ENCODE results near the gene ATF3. TPM values are rescaled to one million over a fixed set of nuclear protein-coding genes. Genes with fewer than 3 reads are reported as not detected.

ATF3 gene
- total and polyA plus RNA-seq, 2 of the 4 experiments (the other 2 are of a cell fraction) = 9.9 to 12.3 TPM

- dilution Hi-C loops (cut with HindIII; ENCODE audit: low sequenced_read_pairs, unreplicated experiment) = no loop called here
- Histone ChIP-seq H3K9me1 (ENCODE audit: insufficient read depth, low read length) (peaks cover 11% of the 10 kb centered on the region; the same call in 1 of the 2 replicates), H3K56ac (ENCODE audit: extremely low read depth, insufficient read depth, low read length) (no peak overlapping the region), H2AK5ac (ENCODE audit: low read depth, low read length) (no peak overlapping the region), H4K5ac (ENCODE audit: low read depth, low read length) (no peak overlapping the region), H4K20me1 (ENCODE audit: insufficient read depth, low read length) (peaks cover 11% of the 10 kb centered on the region; the same call in 1 of the 2 replicates), H3K9me3 (ENCODE audit: control insufficient read depth, insufficient read depth, low read length) (no peaks in the 10 kb centered on the region), H3K27ac (ENCODE audit: insufficient read depth, low read length) (no peak overlapping the region), H2BK20ac (ENCODE audit: low read depth, low read length) (no peak overlapping the region), H3K23ac (ENCODE audit: low read depth, low read length) (no peak overlapping the region), H3K18ac (ENCODE audit: low read depth, low read length) (no peak overlapping the region), H3K9ac (ENCODE audit: low read depth, low read length) (no peak overlapping the region), H3K14ac (replicated peaks; ENCODE audit: low read depth, low read length) (no peak overlapping the region), H2AK9ac (replicated peaks; ENCODE audit: low read depth, low read length, poor library complexity) (no peak overlapping the region), H2BK15ac (ENCODE audit: low read depth, low read length) (no peak overlapping the region), H3K4me1 (ENCODE audit: control insufficient read depth, insufficient read depth, low read length) (peaks cover 9% of the 10 kb centered on the region), H3K27me3 (ENCODE audit: control insufficient read depth, insufficient read depth, low read length) (no peaks in the 10 kb centered on the region), H3K4me3 (ENCODE audit: insufficient read depth, low read depth, low read length) (no peak overlapping the region), H2BK5ac (ENCODE audit: low read depth, low read length, poor library complexity, severe bottlenecking) (no peak overlapping the region), H2BK120ac (ENCODE audit: low read depth, low read length) (no peak overlapping the region), H3K36me3 (ENCODE audit: control insufficient read depth, insufficient read depth, low read length) (peaks cover 40% of the 10 kb centered on the region), H4K8ac (ENCODE audit: low read depth in 2 of 2, low read length in 2 of 2) (no peak overlapping the region), H4K91ac (ENCODE audit: insufficient read depth, low read depth, low read length) (no peak overlapping the region), H3K4me2 (ENCODE audit: low read depth, low read length) (no peak overlapping the region), H2AFZ (replicated peaks; ENCODE audit: low read length, poor library complexity) (no peak overlapping the region), H3K4ac (ENCODE audit: low read depth, low read length) (no peak overlapping the region), H3K79me1 (ENCODE audit: low read depth in 1 of 2, low read length in 2 of 2) (peaks cover 24 to 67% of the 10 kb centered on the region in 2 experiments)
- no peak for DNase-seq
- ChIA-PET CTCF (interaction anchor here (0.6 to 0.7 kb wide), 3 partner anchors 95 to 1234 kb away, joined by 4 read pairs; no protein-coding TSS in a partner anchor), POLR2A (ENCODE audit: unreplicated experiment) (interaction anchor here (0.6 to 0.7 kb wide), 2 partner anchors 144 to 146 kb away, joined by 3 to 4 read pairs; no protein-coding TSS in a partner anchor)
- no peak for ATAC-seq (ENCODE audit: low read depth)
- in situ Hi-C loops (cut with MboI; ENCODE audit: low sequenced_read_pairs) = no loop called here
- TF ChIP-seq RCOR1 (IDR thresholded peaks at IDR 0.05; ENCODE audit: insufficient replicate concordance, low read length) = no peak
- BruUV-seq (replicated peaks) = no TSS peak
- intact Hi-C loops (cut with micrococcal nuclease) = loop anchor here (5.0 to 10.0 kb wide), 3 partner anchors 33 to 380 kb away; no protein-coding TSS in a partner anchor
- WGBS, 2 experiments (ENCODE audit: extremely low coverage in 2 of 2, insufficient read length in 1 of 2) = 82% methylated on average over 4 of the region's 5 CpGs; no CpG with 5 or more reads in 1 of the 2 experiments
These were observed 6.1 kb downstream of the ATF3 start for GRCh38 chr1:212614453-212615200.
